HG03558 (cell line): ENCODE results near the gene KIRREL3.

Source experiments
- ATAC-seq: cut with Tn5 transposase; IDR thresholded peaks from one replicate; pipeline ENCODE4 v1.9.1; 2021; ENCODE audit warnings: moderate number of reproducible peaks; ENCODE audit not compliant: unreplicated experiment; ENCODE audit errors: extremely low read depth

KIRREL3 gene

DNA sequence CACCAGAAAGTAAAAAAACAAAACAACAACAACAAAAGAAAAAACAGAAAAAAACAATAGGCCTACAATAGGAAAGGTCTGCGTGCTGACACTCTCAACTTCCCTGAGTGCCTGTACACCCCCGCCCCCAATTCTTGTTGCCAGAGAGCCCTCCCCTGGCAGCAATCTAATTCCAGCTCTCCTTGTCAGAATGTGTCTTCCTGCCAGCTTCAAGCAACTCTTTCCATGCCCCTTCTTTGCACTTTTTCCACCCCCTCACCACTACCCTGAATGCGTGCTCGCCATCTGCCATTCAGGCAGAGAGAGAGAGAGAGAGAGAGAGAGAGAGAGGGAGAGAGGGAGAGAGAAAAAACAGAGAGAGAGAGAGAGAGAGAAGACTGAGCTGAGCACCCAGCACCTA, 245.0 kb downstream of the KIRREL3 start:
- no peak for ATAC-seq

- ATAC-seq = no peak
Observed at GRCh38 chr11:126754591-126755426, 245.8 kb downstream of the KIRREL3 start.

DNA sequence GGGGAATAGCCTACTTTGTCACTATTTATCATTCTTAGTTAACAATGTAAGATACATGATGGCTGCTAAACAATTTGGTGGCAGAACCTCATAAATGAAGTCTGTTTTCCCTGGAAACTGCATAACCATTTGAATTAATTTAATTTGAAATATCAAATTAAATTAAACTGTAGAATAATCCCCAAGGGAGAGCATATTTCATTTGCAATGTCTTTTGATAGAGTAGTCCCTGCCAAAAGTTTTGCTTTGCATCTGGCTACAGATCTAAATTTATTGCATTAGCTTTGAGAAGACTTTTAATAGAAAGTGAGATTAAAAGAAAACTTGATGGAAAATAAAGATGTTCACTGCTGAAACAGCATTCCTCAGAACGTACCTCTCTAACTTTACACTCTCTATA, 246.6 kb downstream of the KIRREL3 start:
- ATAC-seq = no peak

- no peak for ATAC-seq
Observed at GRCh38 chr11:126751242-126751641, 249.3 kb downstream of the KIRREL3 start.

GRCh38 chr11:126748793-126749192, 251.8 kb downstream of the KIRREL3 start:
- no peak for ATAC-seq

DNA sequence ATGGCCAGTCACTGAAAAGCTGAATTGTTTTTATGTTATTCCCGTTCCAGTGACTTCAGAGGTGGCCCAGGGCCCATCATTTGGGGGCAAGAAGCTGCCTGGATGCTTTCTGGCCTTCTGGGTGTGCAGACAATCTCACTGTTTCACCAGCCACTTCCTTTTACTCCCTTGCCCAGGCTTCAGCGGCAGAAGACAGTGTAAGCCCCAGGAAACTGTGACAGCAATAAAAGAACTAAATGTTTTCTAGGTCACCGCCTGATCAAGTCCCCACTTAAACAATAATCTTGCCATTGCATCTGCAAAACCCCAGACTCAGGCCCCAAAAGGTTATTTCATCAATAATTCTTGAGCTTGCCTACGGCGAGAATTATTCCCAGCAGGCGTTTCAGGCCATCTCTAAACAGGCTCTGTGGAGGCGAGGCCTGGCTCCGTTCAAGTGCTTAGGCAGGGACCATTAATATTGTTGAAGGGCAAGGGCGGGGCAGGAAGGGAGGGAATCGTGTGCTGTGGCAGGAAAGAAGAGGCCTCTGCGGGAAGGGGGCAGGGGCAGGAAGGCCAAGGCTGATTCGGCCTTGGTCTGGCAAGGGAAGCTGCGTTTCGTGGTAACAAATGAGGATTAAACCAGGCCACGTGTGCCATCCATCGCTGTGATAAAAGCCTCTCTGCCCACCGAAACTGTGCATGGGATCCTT, 252.3 kb downstream of the KIRREL3 start:
- ATAC-seq = no peak

DNA sequence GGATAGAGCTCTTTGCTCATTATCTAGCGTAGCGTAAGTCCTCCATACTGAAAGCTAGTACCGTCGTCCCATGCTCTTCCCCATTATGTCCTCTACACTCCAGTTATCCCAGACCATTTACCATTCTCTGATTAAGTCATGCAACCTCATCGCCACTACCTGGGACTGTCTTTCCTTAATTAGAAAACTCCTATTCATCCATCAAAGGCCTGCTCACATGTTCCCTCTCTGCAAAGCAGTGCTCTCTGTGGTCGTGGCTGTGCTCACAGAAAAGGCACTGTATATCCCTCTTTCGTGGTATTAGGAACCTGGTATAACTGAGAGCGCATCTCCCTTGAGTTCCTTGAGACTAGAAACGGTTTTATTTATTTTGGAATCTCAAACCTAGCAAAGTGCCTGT, 253.3 kb downstream of the KIRREL3 start:
- ATAC-seq = no peak

- ATAC-seq = no peak
Observed at GRCh38 chr11:126746443-126746842, 254.1 kb downstream of the KIRREL3 start.

- ATAC-seq = no peak
Observed at GRCh38 chr11:126744699-126745098, 255.9 kb downstream of the KIRREL3 start.

GRCh38 chr11:126743628-126744027, 256.9 kb downstream of the KIRREL3 start:
- ATAC-seq = no peak

- ATAC-seq = no peak
Observed at GRCh38 chr11:126742582-126742981, 258.0 kb downstream of the KIRREL3 start.

DNA sequence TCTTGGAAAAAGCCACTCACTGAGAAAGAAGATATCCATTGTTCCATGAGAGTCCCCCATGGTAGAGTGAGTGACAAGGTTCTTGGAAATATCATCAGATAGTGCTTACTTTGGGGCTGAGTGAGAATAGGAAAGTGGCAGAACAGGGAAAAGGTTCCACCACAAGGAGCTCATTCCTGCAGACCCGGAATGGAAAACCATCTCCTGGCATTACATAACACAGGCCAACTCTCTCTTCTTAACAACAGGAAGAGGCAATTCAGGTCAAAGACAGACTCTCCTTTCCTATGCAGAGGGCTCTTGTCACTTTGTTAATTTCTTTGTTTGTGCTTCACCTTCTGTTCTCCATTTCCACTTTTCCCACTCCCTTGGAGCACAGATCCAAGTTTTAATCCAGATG, 259.7 kb downstream of the KIRREL3 start:
- no peak for ATAC-seq

- no peak for ATAC-seq
Observed at GRCh38 chr11:126739499-126740145, 260.9 kb downstream of the KIRREL3 start.

- ATAC-seq = no peak
Observed at GRCh38 chr11:126738295-126739031, 262.1 kb downstream of the KIRREL3 start.

GRCh38 chr11:126736682-126737572, 263.6 kb downstream of the KIRREL3 start:
- ATAC-seq = no peak

DNA sequence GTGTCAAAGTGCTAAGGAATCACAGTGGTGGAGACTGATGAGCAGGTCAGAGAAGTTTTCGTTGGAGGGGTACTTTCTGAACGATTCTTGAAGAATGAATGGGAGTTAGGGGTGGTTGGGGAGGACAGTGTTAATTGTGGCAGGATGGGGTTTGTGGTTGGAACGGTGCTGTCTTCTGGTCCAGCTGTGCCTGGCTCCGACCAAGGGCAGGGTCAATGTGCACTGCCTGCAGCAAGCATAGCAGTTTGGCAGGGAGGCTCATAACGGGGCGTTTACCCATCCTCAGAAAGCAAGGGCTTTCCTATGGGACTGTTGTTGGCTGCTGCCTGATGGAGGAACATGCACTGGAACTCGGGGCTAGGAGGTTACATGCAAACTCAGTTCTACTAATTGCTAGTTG, 265.8 kb downstream of the KIRREL3 start:
- no peak for ATAC-seq

DNA sequence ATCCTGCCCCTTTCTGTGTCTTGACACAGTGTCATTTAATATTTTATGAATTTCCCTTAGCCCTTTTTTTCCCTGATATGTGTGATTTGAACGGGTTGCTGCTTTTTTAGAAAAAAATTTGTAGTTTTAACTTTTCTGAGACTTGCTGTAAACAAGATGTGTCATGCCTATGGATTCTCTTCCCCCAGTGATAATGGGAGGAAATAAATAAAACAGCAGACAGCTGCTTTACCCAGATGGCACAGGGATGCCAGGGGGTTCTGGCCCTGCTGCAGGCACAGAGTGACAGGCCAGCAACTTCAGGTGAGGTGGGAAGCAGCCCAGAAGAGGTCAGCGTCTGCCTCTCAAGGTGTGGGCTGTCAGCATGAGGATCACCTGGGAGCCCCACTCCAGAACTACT, 266.9 kb downstream of the KIRREL3 start:
- no peak for ATAC-seq

- peak; percentile 67 for ATAC-seq
Observed at GRCh38 chr11:126732981-126733380, 267.6 kb downstream of the KIRREL3 start.

DNA sequence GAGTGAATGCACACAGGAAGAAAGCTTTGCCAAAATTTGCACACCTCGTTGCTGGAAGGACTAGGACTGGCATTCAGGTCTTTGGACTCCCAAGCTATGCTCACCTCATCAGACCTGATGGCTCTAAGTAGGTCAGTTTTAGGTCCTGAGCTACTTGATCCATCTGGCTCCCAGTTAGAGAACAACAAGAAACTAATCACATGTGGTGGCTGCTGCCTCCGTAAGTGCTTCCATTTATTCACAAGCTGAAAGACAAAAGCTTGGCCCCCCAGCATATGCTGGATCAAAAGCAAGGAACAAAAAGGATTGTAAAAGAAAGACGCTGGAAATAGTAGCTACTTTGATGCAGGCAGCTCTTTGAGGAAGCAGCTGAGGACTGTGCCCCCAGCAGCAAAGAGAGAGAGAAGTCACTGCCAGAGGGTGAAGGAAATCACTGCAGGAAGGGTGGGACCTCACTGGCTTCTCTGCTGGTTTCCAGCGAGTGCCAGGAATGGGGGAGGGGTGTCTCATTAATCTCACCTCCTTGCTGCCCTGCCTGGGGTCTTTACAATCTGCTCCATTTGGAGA, 268.9 kb downstream of the KIRREL3 start:
- ATAC-seq = no peak
